Mucosa of rectum (tissue), 2 donors: ENCODE data around the gene LRRC2.
"Not testable (repeated sequence)": the region's sequence is repeated elsewhere in the genome, so short reads cannot be mapped to it uniquely, and the experiment has no call there.

Experiments
- H3K27ac ChIP-seq, 2 donors: one replicate each; pipeline ENCODE4 v1.7.0; 2013; ENCODE audit warnings: inconsistent platforms in 2 of 2, low read depth in 2 of 2, low read length in 2 of 2
- H3K27me3 ChIP-seq, 2 donors: one replicate each; pipeline ENCODE4 v1.7.0; 2013; ENCODE audit warnings: low read length in 2 of 2; ENCODE audit not compliant: control insufficient read depth in 2 of 2, insufficient read depth in 2 of 2
- H3K36me3 ChIP-seq, 2 donors: one replicate each; pipeline ENCODE4 v1.7.0; 2013; ENCODE audit warnings: low read length in 2 of 2; ENCODE audit not compliant: control insufficient read depth in 2 of 2, insufficient read depth in 2 of 2
- H3K4me1 ChIP-seq, 2 donors: one replicate each; pipeline ENCODE4 v1.7.0; 2013; ENCODE audit warnings: low read length in 2 of 2, mild to moderate bottlenecking in 1 of 2; ENCODE audit not compliant: control insufficient read depth in 2 of 2, insufficient read depth in 2 of 2
- H3K4me3 ChIP-seq, 2 donors: one replicate each; pipeline ENCODE4 v1.7.0; 2013; ENCODE audit warnings: low read length in 2 of 2
- H3K9ac ChIP-seq, 2 donors: one replicate each; pipeline ENCODE4 v1.7.0; 2013; ENCODE audit warnings: low read length in 2 of 2, low read depth in 1 of 2, mild to moderate bottlenecking in 1 of 2
- H3K9me3 ChIP-seq, 2 donors: one replicate each; pipeline ENCODE4 v1.7.0; 2013; ENCODE audit warnings: low read length in 2 of 2; ENCODE audit not compliant: control insufficient read depth in 2 of 2
- donor health status: healthy.
- donor health status: Normal muscosa, but diverticular disease.

The LRRC2 gene

GRCh38 chr3:46501702-46502101 is 64.4 kb downstream of the LRRC2 start:
- Histone ChIP-seq H3K9ac (no peak overlapping the region), H3K9me3 (no peaks in the 10 kb centered on the region), H3K27ac (no peak overlapping the region), H3K4me1 (no peaks in the 10 kb centered on the region), H3K36me3 (no peaks in the 10 kb centered on the region), H3K4me3 (no peak overlapping the region), H3K27me3 (no peaks in the 10 kb centered on the region)

DNA sequence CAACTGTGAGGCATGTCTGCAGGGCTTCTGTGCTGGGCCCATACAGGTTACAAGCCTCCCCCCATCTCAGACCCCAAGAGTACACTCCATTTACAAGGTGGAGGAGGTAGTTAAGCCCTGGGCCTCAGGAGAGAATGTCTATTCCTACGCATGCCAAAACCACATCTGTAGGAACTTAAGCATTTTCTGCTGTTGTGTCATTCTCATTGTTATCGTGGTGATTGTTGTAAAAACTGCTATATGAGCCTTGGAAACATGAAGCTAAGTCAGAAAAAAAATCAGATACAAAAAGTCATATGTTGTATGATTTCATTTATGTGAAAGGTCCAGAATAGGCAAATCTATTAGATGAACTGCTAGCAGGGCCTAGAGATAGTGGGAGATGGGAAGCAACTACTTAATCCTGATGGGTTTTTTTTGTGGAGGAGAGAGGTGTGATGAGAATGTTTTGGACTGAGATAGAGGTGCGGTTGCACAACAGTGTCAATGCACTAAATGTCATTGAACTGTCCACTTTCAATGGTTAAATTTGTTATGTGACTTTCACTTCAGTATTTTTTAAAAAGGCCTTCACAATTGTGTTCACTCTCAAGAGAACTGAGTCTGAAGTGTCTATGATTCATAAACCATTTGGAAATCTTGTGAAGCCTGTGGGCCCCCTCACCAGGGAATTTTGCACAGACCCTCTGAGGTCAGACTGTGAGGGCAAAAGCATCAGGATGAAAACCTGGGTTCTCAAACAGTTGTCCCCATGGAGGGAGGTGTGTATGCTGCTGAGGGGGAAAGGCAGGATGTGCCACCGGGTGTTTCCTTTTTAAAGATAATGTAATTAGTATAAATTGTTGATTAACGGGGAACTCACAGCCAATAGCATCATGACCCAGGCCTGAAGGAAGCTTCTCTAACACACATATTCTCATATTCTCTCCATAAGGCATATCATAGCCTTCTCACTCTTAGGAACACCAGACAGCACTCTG is 65.2 kb downstream of the LRRC2 start:
- Histone ChIP-seq H3K9ac (no peak overlapping the region), H3K27ac (no peak overlapping the region)

DNA sequence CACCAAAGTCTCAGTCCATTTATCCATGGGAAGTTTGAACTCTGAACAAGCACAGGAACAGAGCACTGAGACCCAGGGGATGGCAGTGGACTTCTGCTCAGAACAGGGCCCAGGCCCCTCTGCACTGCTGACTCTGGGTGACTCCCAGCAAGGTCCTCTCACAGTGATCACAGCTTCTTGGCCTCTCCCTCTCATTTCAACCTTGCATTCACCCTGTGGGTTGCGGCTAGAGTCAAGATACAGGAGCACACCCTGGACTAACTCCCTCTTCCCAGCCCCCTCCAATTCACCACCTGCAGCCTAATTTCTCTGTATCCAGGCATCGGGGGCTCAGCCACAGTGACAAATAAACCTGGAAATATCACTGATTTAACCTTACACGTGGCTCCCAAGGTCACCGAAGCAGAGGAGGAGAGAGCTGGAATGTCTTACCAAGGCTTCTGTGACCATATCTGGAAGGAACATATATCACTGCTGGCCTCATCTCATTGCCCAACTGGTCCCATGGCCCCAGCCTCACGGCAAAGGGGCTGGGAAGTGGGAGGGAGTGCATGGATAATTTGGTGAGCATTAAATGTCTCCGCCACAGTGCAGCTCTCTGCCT is 67.1 kb downstream of the LRRC2 start:
- H3K9me3 ChIP-seq, result no peaks in the 10 kb centered on the region
- H3K36me3 ChIP-seq, result no peaks in the 10 kb centered on the region
- no peaks in the 10 kb centered on the region for H3K4me1 ChIP-seq
- H3K4me3 ChIP-seq, result no peak overlapping the region
- no peak overlapping the region for H3K27ac ChIP-seq
- no peak overlapping the region for H3K9ac ChIP-seq
- no peaks in the 10 kb centered on the region for H3K27me3 ChIP-seq

More for the DNA sequence above, 65.2 kb downstream of the LRRC2 start:
- Histone ChIP-seq H3K36me3 (no peaks in the 10 kb centered on the region), H3K4me1 (no peaks in the 10 kb centered on the region), H3K4me3 (no peak overlapping the region), H3K9me3 (no peaks in the 10 kb centered on the region), H3K27me3 (no peaks in the 10 kb centered on the region)

GRCh38 chr3:46497556-46498265 is 68.4 kb downstream of the LRRC2 start, which contains the start of gene RTP3:
TSS of gene RTP3 (plus strand) at chr3:46497976. CDS start at chr3:46498063, 87 bp downstream.
- H3K27ac ChIP-seq, result no peak within 1 kb of the TSS
- H3K9me3 ChIP-seq, result no peaks in the 10 kb centered on the region
- no peaks in the 10 kb centered on the region for H3K27me3 ChIP-seq
- no peaks in the 10 kb centered on the region for H3K36me3 ChIP-seq
- H3K4me1 ChIP-seq, result no peaks in the 10 kb centered on the region
- no peak within 1 kb of the TSS for H3K4me3 ChIP-seq
- no peak within 1 kb of the TSS for H3K9ac ChIP-seq

DNA sequence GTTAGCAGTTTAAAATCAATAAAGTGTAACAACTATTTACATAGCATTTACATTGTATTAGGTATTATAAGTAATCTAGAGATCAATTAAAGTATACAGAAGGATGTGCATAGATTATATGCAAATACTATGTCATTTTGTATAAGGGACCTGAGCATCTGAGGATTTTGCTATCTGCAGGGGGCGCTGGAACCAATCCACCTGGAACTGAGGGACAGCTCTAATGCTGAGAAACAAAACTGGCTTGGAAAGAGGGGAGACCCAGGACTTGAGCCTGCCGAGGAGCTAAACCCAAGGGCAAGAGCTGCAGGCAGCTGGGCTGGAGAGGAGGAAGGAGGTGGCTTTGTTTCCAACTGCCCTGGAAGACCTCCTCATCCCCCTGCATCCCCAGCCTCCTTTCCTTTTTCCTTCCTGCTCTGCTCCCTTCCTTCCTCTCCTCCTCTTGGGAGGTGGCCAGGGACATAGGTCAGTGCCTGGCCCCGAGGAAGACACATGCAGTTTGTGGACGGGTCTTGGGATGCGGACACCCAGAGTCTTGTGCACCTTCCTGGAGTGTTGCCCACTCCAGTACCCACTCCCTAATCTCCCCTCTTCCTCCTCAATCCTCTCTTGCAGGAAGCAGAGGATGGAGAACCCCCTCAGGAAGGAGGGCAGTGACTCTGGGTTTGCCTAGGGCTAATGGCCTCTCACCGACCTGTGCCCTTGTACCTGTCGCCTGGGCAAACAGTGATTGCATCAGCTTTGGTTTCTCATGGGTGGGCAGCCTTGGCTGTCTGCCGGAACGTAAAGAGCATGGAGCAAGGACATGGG is 69.2 kb downstream of the LRRC2 start:
- no peak overlapping the region for H3K9ac ChIP-seq
- H3K36me3 ChIP-seq, result no peaks in the 10 kb centered on the region
- no peak overlapping the region for H3K27ac ChIP-seq
- no peaks in the 10 kb centered on the region for H3K27me3 ChIP-seq
- no peaks in the 10 kb centered on the region for H3K9me3 ChIP-seq
- H3K4me1 ChIP-seq, result no peaks in the 10 kb centered on the region
- H3K4me3 ChIP-seq, result no peak overlapping the region

GRCh38 chr3:46495901-46496456 is 70.1 kb downstream of the LRRC2 start:
- H3K27me3 ChIP-seq, result no peaks in the 10 kb centered on the region
- H3K27ac ChIP-seq, result no peak overlapping the region
- H3K36me3 ChIP-seq, result no peaks in the 10 kb centered on the region
- H3K4me1 ChIP-seq, result no peaks in the 10 kb centered on the region
- no peak overlapping the region for H3K9ac ChIP-seq
- no peak overlapping the region for H3K4me3 ChIP-seq
- no peaks in the 10 kb centered on the region for H3K9me3 ChIP-seq

DNA sequence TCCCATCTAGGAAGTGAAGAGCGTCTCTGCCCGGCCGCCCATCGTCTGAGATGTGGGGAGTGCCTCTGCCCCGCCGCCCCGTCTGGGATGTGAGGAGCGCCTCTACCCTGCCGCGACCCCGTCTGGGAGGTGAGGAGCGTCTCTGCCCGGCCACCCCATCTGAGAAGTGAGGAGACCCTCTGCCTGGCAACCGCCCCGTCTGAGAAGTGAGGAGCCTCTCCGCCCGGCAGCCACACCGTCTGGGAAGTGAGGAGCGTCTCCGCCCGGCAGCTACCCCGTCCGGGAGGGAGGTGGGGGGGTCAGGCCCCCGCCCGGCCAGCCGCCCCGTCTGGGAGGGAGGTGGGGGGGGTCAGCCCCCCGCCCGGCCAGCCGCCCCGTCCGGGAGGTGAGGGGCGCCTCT is 71.6 kb downstream of the LRRC2 start:
- not testable (repeated sequence) for H3K27me3 ChIP-seq, H3K9me3 ChIP-seq, H3K27ac ChIP-seq, H3K36me3 ChIP-seq, H3K9ac ChIP-seq, H3K4me3 ChIP-seq, H3K4me1 ChIP-seq

DNA sequence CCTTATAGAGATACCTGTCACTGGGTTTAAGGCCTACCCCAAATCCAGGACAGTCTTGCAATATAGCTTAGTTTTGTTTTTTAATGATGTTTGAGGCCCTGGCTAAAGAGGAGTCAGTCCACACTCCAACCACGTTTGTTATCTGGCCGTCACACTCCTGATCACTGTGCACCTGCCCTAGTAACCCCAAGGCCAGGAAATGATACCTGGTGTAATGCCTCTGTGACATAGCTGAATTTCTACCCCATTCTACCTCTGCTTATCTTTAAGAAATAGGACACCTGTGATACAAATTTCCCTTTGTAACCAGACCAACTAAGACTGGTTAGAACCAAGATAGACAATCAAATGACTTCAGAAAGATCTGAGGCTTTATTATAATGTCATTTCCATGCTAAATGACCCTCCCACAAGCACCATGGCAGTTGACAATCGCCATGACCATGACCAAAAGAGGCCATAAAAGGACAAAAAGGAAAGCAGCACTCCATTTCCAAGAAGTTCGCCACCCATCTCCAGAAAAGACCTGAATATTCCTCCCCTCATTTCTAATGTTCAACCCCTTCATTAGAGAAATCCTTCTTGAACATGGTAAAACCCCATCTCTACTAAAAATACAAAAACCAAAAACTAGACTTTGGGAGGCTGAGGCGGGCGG is 73.1 kb downstream of the LRRC2 start:
- H3K9ac ChIP-seq, result no peak overlapping the region
- H3K4me1 ChIP-seq, result peaks cover 4 to 8% of the 10 kb centered on the region in 2 donors
- H3K4me3 ChIP-seq, result no peak overlapping the region
- H3K27ac ChIP-seq, result no peak overlapping the region
- H3K9me3 ChIP-seq, result no peaks in the 10 kb centered on the region
- H3K27me3 ChIP-seq, result no peaks in the 10 kb centered on the region
- no peaks in the 10 kb centered on the region for H3K36me3 ChIP-seq
